HepG2 (cell line): ENCODE data around the gene COL18A1. TPM values are rescaled to one million over a fixed set of nuclear protein-coding genes. Genes with fewer than 3 reads are reported as not detected.

ENCODE experiments used
- CHD4 ChIP-seq: fragments of 200-600 bp; sonication (generic); IDR thresholded peaks from 2 replicates; pipeline ENCODE4 v1.7.0; 2017; ENCODE audit warnings: mild to moderate bottlenecking, low read length, borderline replicate concordance
- ELF1 ChIP-seq: sonication (generic); formaldehyde crosslinking; IDR thresholded peaks from 2 replicates; pipeline ENCODE4 v1.4.0; 2020; ENCODE audit warnings: missing genetic modification reagents
- ETV5 ChIP-seq: IDR thresholded peaks from 2 replicates; pipeline ENCODE4 v1.6.1; 2018; ENCODE audit warnings: missing biosample characterization, missing genetic modification reagents, inconsistent platforms, borderline replicate concordance
- MEIS1 ChIP-seq: sonication (generic); formaldehyde crosslinking; IDR thresholded peaks from 2 replicates; pipeline ENCODE4 v1.9.0; 2021; ENCODE audit warnings: mild to moderate bottlenecking, missing genetic modification reagents, moderate library complexity, borderline replicate concordance
- NFATC3 ChIP-seq: sonication (generic); formaldehyde crosslinking; IDR thresholded peaks from 2 replicates; pipeline ENCODE4 v1.5.1; 2020; ENCODE audit warnings: mild to moderate bottlenecking, missing genetic modification reagents
- PHF8 ChIP-seq: sonication (generic); formaldehyde crosslinking; IDR thresholded peaks from 2 replicates; pipeline ENCODE4 v1.5.0; 2020; ENCODE audit warnings: missing genetic modification reagents
- PITX1 ChIP-seq: sonication (generic); formaldehyde crosslinking; IDR thresholded peaks from 2 replicates; pipeline ENCODE4 v1.5.1; 2020; ENCODE audit warnings: mild to moderate bottlenecking, missing genetic modification reagents
- RAD51 ChIP-seq: fragments of 450-650 bp; IDR thresholded peaks from 2 replicates; pipeline ENCODE4 v1.6.1; 2016; ENCODE audit warnings: borderline replicate concordance
- RBM22 ChIP-seq: fragments of 200-400 bp; formaldehyde crosslinking; optimal IDR thresholded peaks from 2 replicates; pipeline ENCODE3; 2017; ENCODE audit warnings: mild to moderate bottlenecking, low read length, moderate library complexity
- RCOR2 ChIP-seq: IDR thresholded peaks from 2 replicates; pipeline ENCODE4 v1.6.1; 2016; ENCODE audit warnings: missing biosample characterization, missing genetic modification reagents
- RXRB ChIP-seq: IDR thresholded peaks from 2 replicates; pipeline ENCODE4 v1.6.1; 2016; ENCODE audit warnings: borderline replicate concordance, missing genetic modification reagents, missing compliant biosample characterization
- SIX4 ChIP-seq: sonication (generic); formaldehyde crosslinking; IDR thresholded peaks from 2 replicates; pipeline ENCODE4 v1.4.0; 2020; ENCODE audit warnings: missing genetic modification reagents
- SRSF1 ChIP-seq: fragments of 200-400 bp; formaldehyde crosslinking; optimal IDR thresholded peaks from 2 replicates; pipeline ENCODE3; 2017; ENCODE audit warnings: mild to moderate bottlenecking, low read depth, low read length, moderate library complexity
- ZMYM4 ChIP-seq: sonication (generic); formaldehyde crosslinking; IDR thresholded peaks from 2 replicates; pipeline ENCODE4 v1.8.1; 2023; ENCODE audit warnings: mild to moderate bottlenecking, missing genetic modification reagents
- ZNF34 ChIP-seq: sonication (generic); formaldehyde crosslinking; IDR thresholded peaks from 2 replicates; pipeline ENCODE4 v1.4.0; 2020; ENCODE audit warnings: mild to moderate bottlenecking, missing genetic modification reagents, borderline replicate concordance
- ZNF878 ChIP-seq: sonication (generic); formaldehyde crosslinking; IDR thresholded peaks from 2 replicates; pipeline ENCODE4 v1.8.1; 2023; ENCODE audit warnings: mild to moderate bottlenecking, missing genetic modification reagents, moderate library complexity
- polyA plus RNA-seq, 8 experiments: library from polyadenylated mRNA; depleted of rRNA in 3 of 8; stranded (reverse) in 7 of 8; unstranded in 1 of 8; fragments of >200 nt; fragmentation: Illumina TruSeq in 4 of 8; extraction: Trizol in 4 of 8; gene quantifications; 2 replicates each; pipeline versions ENCODE4 v1.2.1 to v1.2.3, GENCODE V29; 2011 to 2016; ENCODE audit warnings: low read depth in 4 of 8, missing spikeins in 1 of 8, mixed read lengths in 1 of 8; ENCODE audit not compliant: insufficient read depth in 1 of 8
- total RNA-seq, 5 experiments: library from RNA; depleted of rRNA; stranded (reverse); fragments of >200 nt; fragmentation: Illumina TruSeq; extraction: Trizol; gene quantifications; 2 replicates each; pipeline ENCODE4 v1.2.3, GENCODE V29; 2016; ENCODE audit warnings: low read depth in 1 of 5
- TF ChIP-seq, protein P1 (sequence below): sonication (generic); formaldehyde crosslinking; IDR thresholded peaks from 2 replicates; pipeline ENCODE4 v1.4.0; 2020; ENCODE audit warnings: missing genetic modification reagents, borderline replicate concordance
- TF ChIP-seq, protein P2 (sequence below): sonication (generic); formaldehyde crosslinking; IDR thresholded peaks from 2 replicates; pipeline ENCODE4 v1.4.0; 2020; ENCODE audit warnings: missing genetic modification reagents, mild to moderate bottlenecking, borderline replicate concordance
- TF ChIP-seq, protein P3 (sequence below): sonication (generic); formaldehyde crosslinking; IDR thresholded peaks from 2 replicates; pipeline ENCODE4 v1.9.0; 2021; ENCODE audit warnings: missing genetic modification reagents, borderline replicate concordance
- TF ChIP-seq, protein P4 (sequence below): sonication (generic); formaldehyde crosslinking; IDR thresholded peaks from 2 replicates; pipeline ENCODE4 v1.8.1; 2022; ENCODE audit warnings: mild to moderate bottlenecking, missing genetic modification reagents
- TF ChIP-seq, protein P5 (sequence below): sonication (generic); formaldehyde crosslinking; conservative IDR thresholded peaks from 2 replicates; pipeline ENCODE4 v1.4.0; 2020; ENCODE audit warnings: mild to moderate bottlenecking, missing genetic modification reagents, moderate library complexity

COL18A1 gene
- total and polyA plus RNA-seq, 2 of the 13 experiments (the other 11 are each of a cell fraction or from before 2014, with no cell fraction given): 79.0 to 102 TPM

DNA sequence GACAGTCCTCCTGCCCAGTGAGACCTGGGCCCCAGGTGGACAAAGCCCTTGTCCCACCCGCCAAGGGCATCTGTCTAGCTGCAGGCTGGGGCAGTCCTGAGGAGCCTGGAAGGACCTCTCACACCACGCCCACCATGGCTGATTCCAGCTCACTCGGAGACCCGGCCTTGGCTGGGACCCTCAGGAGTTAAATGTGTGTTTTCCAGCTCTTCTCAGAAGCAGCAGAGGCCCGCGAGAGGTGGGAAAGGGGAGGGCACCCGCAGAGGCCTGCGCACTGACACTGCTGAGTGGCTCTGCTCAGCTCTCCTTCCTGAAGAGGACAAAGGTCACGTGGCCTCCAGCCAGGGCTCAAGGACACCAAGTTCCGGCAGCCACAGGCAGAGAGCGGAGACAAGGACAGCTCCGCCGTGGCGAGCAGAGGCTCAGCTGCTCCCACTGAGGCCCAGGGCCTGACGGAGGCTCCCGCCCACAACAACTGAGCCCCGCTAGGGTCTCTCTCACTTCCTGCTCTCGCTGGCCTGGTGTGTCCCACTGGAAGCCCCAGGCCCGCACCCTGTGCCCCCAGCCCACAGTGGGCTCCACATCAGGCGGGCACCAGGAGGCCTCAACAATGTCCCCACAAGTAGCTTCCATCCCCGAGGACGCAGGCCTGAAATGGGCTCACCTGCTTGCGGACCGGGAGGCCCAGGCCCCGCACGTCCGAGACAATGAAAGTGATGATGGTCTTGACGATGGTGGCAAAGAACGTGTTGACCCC is 120.4 kb downstream of the COL18A1 start (continued):
- TF ChIP-seq, protein P1, sequence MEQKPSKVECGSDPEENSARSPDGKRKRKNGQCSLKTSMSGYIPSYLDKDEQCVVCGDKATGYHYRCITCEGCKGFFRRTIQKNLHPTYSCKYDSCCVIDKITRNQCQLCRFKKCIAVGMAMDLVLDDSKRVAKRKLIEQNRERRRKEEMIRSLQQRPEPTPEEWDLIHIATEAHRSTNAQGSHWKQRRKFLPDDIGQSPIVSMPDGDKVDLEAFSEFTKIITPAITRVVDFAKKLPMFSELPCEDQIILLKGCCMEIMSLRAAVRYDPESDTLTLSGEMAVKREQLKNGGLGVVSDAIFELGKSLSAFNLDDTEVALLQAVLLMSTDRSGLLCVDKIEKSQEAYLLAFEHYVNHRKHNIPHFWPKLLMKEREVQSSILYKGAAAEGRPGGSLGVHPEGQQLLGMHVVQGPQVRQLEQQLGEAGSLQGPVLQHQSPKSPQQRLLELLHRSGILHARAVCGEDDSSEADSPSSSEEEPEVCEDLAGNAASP (CRISPR knock-in tag): peak; percentile 52; the same call in 1 of the 2 replicates
- TF ChIP-seq RBM22 (peak; percentile 52), CHD4 (no peak), RCOR2 (CRISPR knock-in tag) (0 out of 2 replicates have a peak, but pooled peaks have one; percentile 28), SIX4 (CRISPR knock-in tag) (peak; percentile 47; the same call in 1 of the 2 replicates), ZMYM4 (CRISPR knock-in tag) (peak; percentile 59), RAD51 (peak; percentile 90), ELF1 (peak; percentile 72), RXRB (CRISPR knock-in tag) (peak; percentile 86; the same call in 1 of the 2 replicates), PHF8 (CRISPR knock-in tag) (peak; percentile 55), ZNF878 (CRISPR knock-in tag) (no peak), MEIS1 (CRISPR knock-in tag) (peak; percentile 87; the same call in 1 of the 2 replicates), ZNF34 (CRISPR knock-in tag) (0 out of 2 replicates have a peak, but pooled peaks have one; percentile 19), ETV5 (CRISPR knock-in tag) (peak; percentile 93), NFATC3 (CRISPR knock-in tag) (no peak), PITX1 (CRISPR knock-in tag) (peak; percentile 67; the same call in 1 of the 2 replicates), SRSF1 (no peak)
- TF ChIP-seq, protein P2, sequence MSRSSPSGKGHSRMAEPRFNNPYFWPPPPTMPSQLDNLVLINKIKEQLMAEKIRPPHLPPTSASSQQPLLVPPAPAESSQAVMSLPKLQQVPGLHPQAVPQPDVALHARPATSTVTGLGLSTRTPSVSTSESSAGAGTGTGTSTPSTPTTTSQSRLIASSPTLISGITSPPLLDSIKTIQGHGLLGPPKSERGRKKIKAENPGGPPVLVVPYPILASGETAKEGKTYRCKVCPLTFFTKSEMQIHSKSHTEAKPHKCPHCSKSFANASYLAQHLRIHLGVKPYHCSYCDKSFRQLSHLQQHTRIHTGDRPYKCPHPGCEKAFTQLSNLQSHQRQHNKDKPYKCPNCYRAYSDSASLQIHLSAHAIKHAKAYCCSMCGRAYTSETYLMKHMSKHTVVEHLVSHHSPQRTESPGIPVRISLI (CRISPR knock-in tag): peak; percentile 36; the same call in 1 of the 2 replicates
- TF ChIP-seq, protein P3, sequence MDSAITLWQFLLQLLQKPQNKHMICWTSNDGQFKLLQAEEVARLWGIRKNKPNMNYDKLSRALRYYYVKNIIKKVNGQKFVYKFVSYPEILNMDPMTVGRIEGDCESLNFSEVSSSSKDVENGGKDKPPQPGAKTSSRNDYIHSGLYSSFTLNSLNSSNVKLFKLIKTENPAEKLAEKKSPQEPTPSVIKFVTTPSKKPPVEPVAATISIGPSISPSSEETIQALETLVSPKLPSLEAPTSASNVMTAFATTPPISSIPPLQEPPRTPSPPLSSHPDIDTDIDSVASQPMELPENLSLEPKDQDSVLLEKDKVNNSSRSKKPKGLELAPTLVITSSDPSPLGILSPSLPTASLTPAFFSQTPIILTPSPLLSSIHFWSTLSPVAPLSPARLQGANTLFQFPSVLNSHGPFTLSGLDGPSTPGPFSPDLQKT (CRISPR knock-in tag): no peak
- TF ChIP-seq, protein P4, sequence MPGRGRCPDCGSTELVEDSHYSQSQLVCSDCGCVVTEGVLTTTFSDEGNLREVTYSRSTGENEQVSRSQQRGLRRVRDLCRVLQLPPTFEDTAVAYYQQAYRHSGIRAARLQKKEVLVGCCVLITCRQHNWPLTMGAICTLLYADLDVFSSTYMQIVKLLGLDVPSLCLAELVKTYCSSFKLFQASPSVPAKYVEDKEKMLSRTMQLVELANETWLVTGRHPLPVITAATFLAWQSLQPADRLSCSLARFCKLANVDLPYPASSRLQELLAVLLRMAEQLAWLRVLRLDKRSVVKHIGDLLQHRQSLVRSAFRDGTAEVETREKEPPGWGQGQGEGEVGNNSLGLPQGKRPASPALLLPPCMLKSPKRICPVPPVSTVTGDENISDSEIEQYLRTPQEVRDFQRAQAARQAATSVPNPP (CRISPR knock-in tag): no peak
- TF ChIP-seq, protein P5, sequence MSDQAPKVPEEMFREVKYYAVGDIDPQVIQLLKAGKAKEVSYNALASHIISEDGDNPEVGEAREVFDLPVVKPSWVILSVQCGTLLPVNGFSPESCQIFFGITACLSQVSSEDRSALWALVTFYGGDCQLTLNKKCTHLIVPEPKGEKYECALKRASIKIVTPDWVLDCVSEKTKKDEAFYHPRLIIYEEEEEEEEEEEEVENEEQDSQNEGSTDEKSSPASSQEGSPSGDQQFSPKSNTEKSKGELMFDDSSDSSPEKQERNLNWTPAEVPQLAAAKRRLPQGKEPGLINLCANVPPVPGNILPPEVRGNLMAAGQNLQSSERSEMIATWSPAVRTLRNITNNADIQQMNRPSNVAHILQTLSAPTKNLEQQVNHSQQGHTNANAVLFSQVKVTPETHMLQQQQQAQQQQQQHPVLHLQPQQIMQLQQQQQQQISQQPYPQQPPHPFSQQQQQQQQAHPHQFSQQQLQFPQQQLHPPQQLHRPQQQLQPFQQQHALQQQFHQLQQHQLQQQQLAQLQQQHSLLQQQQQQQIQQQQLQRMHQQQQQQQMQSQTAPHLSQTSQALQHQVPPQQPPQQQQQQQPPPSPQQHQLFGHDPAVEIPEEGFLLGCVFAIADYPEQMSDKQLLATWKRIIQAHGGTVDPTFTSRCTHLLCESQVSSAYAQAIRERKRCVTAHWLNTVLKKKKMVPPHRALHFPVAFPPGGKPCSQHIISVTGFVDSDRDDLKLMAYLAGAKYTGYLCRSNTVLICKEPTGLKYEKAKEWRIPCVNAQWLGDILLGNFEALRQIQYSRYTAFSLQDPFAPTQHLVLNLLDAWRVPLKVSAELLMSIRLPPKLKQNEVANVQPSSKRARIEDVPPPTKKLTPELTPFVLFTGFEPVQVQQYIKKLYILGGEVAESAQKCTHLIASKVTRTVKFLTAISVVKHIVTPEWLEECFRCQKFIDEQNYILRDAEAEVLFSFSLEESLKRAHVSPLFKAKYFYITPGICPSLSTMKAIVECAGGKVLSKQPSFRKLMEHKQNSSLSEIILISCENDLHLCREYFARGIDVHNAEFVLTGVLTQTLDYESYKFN (CRISPR knock-in tag): peak; percentile 94
